GM23248 (cell line): Measurements from ENCODE around the gene COPRS. TPM values are rescaled to one million over a fixed set of nuclear protein-coding genes. Genes with fewer than 3 reads are reported as not detected.
"Not testable (repeated sequence)": the region's sequence is repeated elsewhere in the genome, so short reads cannot be mapped to it uniquely, and the experiment has no call there.

Experiments
- DNase-seq: peaks from one replicate; pipeline ENCODE4 v3.0.0-alpha.2; 2015
- H2AFZ ChIP-seq: fragments of 200-600 bp; sonication (generic); 2 replicates; pipeline ENCODE4 v1.6.1; 2016; ENCODE audit warnings: antibody characterized with exemption
- H3F3A ChIP-seq: fragments of 200-600 bp; sonication (generic); 2 replicates; pipeline ENCODE4 v1.6.1; 2016; ENCODE audit warnings: mild to moderate bottlenecking, antibody characterized with exemption, mixed run types; ENCODE audit not compliant: insufficient read depth
- H3K27ac ChIP-seq: fragments of 200-600 bp; sonication (generic); 2 replicates; pipeline ENCODE4 v1.5.1; 2016; ENCODE audit warnings: mild to moderate bottlenecking
- H3K27me3 ChIP-seq: fragments of 200-600 bp; sonication (generic); replicated peaks from 2 replicates; pipeline ENCODE4 v1.6.1; 2016; ENCODE audit warnings: mild to moderate bottlenecking; ENCODE audit not compliant: insufficient read depth
- H3K36me3 ChIP-seq: fragments of 200-600 bp; sonication (generic); 2 replicates; pipeline ENCODE4 v1.6.1; 2016; ENCODE audit warnings: low read depth, mild to moderate bottlenecking
- H3K4me1 ChIP-seq: fragments of 200-600 bp; sonication (generic); 2 replicates; pipeline ENCODE4 v1.6.1; 2016; ENCODE audit warnings: mild to moderate bottlenecking; ENCODE audit not compliant: insufficient read depth
- H3K4me2 ChIP-seq: fragments of 200-600 bp; sonication (generic); one replicate; pipeline ENCODE4 v1.6.1; 2016; ENCODE audit warnings: mild to moderate bottlenecking; ENCODE audit not compliant: unreplicated experiment
- H3K4me3 ChIP-seq: fragments of 200-600 bp; sonication (generic); 2 replicates; pipeline ENCODE4 v1.5.1; 2016; ENCODE audit warnings: mild to moderate bottlenecking
- H3K79me2 ChIP-seq: fragments of 200-600 bp; sonication (generic); 2 replicates; pipeline ENCODE4 v1.6.1; 2016; ENCODE audit warnings: mild to moderate bottlenecking; ENCODE audit not compliant: insufficient read depth
- H3K9ac ChIP-seq: fragments of 200-600 bp; sonication (generic); 2 replicates; pipeline ENCODE4 v1.6.1; 2016; ENCODE audit warnings: mild to moderate bottlenecking
- H3K9me2 ChIP-seq: fragments of 200-600 bp; sonication (generic); 2 replicates; pipeline ENCODE4 v1.6.1; 2016; ENCODE audit warnings: mixed run types, mild to moderate bottlenecking, moderate library complexity; ENCODE audit not compliant: insufficient read depth
- H3K9me3 ChIP-seq: fragments of 200-600 bp; sonication (generic); one replicate; pipeline ENCODE4 v1.6.1; 2017; ENCODE audit warnings: low read depth
- H4K20me1 ChIP-seq: fragments of 200-600 bp; sonication (generic); 2 replicates; pipeline ENCODE4 v1.6.0; 2016; ENCODE audit not compliant: insufficient read depth
- EZH2 ChIP-seq: fragments of 200-600 bp; sonication (generic); IDR thresholded peaks from 2 replicates; pipeline ENCODE4 v1.6.1; 2018; ENCODE audit warnings: antibody characterized with exemption, mild to moderate bottlenecking; ENCODE audit not compliant: insufficient read depth, poor library complexity, severe bottlenecking
- EZH2phosphoT487 ChIP-seq: fragments of 200-600 bp; sonication (generic); IDR thresholded peaks from 2 replicates; pipeline ENCODE4 v1.6.1; 2018; ENCODE audit warnings: antibody characterized with exemption, moderate library complexity, mild to moderate bottlenecking, low read depth; ENCODE audit not compliant: insufficient read depth
- WGBS, 2 experiments: methylation state at CpG; one replicate each; pipeline ENCODE4 v1.1.6; 2015 to 2017; ENCODE audit warnings: low lambda C conversion rate in 2 of 2, low coverage in 1 of 2; ENCODE audit errors: missing lambda C conversion rate in 2 of 2; 5-methylcytosine and 5-hydroxymethylcytosine counted together
- in situ Hi-C: fragments of 300-500 bp; cut with MboI; formaldehyde crosslinking; loops from 2 replicates; pipeline ENCODE4 v1.15.0; 2020
- polyA plus RNA-seq: library from polyadenylated mRNA; unstranded; fragments of >200 nt; fragmentation: Nextera tagmentation; extraction: Ambion mirVana; gene quantifications from 2 replicates; pipeline ENCODE4 v1.2.1, GENCODE V29; 2016
- total RNA-seq: library from RNA; depleted of rRNA; stranded (reverse); fragments of >200 nt; shearing (Covaris generic); gene quantifications from 2 replicates; pipeline ENCODE4 v1.2.3, GENCODE V29; 2014

Gene COPRS
- total and polyA plus RNA-seq, 2 experiments from 2014 or later: 105 to 113 TPM

DNA sequence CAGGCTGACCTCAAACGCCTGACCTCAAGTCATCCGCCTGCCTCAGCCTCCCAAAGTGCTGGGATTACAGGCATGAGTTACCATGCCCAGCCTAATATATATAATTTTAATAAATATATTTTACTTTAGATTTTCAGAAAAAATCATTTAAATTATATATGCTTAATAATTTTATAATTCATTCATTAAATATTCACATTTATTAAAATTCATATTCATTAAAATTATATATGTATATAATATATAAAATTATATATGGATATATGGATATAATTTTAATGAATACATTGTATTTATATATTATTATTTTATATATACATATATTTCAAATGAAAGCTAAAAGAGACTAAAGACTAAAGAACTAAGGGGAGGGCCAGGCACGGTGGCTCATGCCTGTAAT is 29.4 kb downstream of the COPRS start:
- Histone ChIP-seq H3K4me1 (peaks cover 8% of the 10 kb centered on the region), H4K20me1 (no peaks in the 10 kb centered on the region), H3K9me2 (no peaks in the 10 kb centered on the region), H2AFZ (no peak overlapping the region), H3K9ac (no peak overlapping the region), H3K79me2 (no peaks in the 10 kb centered on the region), H3K4me2 (no peak overlapping the region), H3F3A (no peaks in the 10 kb centered on the region), H3K27ac (no peak overlapping the region), H3K27me3 (no peaks in the 10 kb centered on the region), H3K9me3 (no peaks in the 10 kb centered on the region), H3K36me3 (no peaks in the 10 kb centered on the region), H3K4me3 (no peak overlapping the region)
- TF ChIP-seq EZH2phosphoT487 (no peak), EZH2 (no peak)
- no peak for DNase-seq
- in situ Hi-C loops: no loop called here
- 92 to 93% methylated on average over 3 of the region's 3 CpGs for WGBS, 2 experiments

DNA sequence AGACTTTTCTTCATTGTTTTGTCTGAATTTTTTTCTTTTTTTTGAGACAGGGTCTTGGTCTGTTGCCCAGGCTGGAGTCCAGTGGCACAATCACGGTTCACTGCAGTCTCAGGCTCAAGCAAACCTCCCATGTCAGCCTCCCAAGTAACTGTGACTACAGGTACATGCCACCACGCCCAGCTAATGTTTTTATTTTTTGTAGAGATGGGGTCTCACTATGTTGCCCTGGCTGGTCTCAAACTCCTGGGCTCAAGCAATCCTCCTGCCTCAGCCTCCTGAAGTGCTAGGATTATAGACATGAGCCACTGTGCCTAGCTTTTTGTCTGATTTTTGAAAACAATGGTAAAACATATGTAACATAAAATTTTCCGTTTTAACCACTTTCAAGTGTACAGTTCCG is 30.1 kb downstream of the COPRS start:
- H3K79me2 ChIP-seq, H2AFZ ChIP-seq, H3F3A ChIP-seq, H3K27me3 ChIP-seq, H3K4me2 ChIP-seq, H3K9me2 ChIP-seq, H3K9me3 ChIP-seq, H3K27ac ChIP-seq, in situ Hi-C loops, H3K9ac ChIP-seq, H4K20me1 ChIP-seq, H3K36me3 ChIP-seq, DNase-seq, H3K4me3 ChIP-seq: not testable (repeated sequence)
- peaks cover 12% of the 10 kb centered on the region for H3K4me1 ChIP-seq
- 86 to 91% methylated on average over 4 of the region's 4 CpGs for WGBS, 2 experiments

DNA sequence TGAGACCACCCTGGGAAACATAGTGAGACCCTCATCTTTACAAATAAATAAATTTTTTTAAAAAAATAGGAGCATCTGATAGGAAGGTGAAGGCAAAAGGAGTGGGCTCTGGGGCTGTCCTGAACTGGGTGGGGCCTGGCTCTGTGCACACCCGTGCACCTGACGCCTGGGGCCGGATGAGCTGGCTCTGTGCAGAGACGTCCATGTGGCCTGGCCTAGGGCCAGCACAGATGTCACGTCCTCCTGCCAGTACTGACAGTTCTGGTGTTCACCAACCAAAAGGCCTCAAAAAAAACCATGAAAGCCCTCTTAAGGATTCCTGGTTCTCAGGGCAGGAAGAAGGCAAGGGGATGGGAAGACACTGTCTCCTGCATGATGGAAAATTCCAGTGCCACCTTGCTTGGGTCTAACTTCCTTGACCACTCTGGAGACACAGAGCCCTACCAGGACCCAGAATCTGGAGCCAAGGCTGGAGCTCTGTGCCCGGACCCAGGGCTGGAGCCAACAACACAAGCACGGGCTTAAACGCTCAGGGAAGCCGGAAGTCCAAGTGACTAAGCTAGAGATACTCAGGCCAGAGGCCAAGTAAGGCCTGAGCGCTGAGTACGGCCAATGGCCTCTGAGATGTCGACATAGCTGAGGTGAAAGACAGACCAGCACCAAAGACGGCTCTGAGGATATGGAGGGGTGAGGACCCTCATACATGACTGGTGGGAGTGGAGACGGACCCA is 32.9 kb downstream of the COPRS start:
- in situ Hi-C loops: no loop called here
- Histone ChIP-seq H3K27ac (no peak overlapping the region), H3K9me3 (no peaks in the 10 kb centered on the region), H4K20me1 (no peaks in the 10 kb centered on the region), H3K79me2 (no peaks in the 10 kb centered on the region), H2AFZ (no peak overlapping the region), H3F3A (no peaks in the 10 kb centered on the region), H3K4me1 (peaks cover 12% of the 10 kb centered on the region), H3K27me3 (no peaks in the 10 kb centered on the region), H3K9ac (no peak overlapping the region), H3K4me2 (no peak overlapping the region), H3K9me2 (no peaks in the 10 kb centered on the region), H3K4me3 (no peak overlapping the region), H3K36me3 (no peaks in the 10 kb centered on the region)
- TF ChIP-seq EZH2 (no peak), EZH2phosphoT487 (no peak)
- peak; percentile 26 for DNase-seq
- 74 to 75% methylated on average over 14 of the region's 14 CpGs for WGBS, 2 experiments

DNA sequence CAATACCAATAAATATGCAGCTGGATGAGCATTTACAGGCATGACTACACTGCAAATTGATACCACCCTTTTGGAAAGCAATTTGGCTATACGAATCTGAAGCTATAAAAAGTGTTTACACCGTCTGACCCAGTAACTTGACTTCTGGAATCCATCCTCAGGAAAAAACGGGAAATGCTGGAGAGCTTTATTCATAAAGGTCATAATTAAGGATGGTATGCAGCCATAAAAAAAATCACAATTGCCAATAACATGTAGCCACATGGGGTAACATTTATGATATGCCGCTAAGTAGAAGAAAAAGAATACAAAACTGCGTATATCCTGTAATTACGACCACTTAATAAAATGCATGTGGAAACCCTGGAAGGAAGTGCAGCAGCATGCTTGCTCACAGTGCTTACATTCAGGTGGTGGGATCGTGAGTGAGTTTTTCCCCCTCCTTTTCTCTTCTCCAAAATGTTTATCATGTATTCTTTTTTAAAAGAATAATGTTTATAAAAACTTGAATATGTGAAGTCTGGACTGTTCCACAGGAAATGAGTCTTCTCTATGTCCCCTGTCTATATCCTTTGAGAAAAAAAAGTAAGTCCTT is 34.2 kb downstream of the COPRS start:
- H3K4me3 ChIP-seq: peak overlapping the region; percentile 34
- no peaks in the 10 kb centered on the region for H3K9me2 ChIP-seq
- no peaks in the 10 kb centered on the region for H3K36me3 ChIP-seq
- peak overlapping the region; percentile 21; the same call in 1 of the 2 replicates for H3K9ac ChIP-seq
- DNase-seq: peak; percentile 22
- H3K27ac ChIP-seq: no peak overlapping the region
- TF ChIP-seq EZH2phosphoT487: no peak
- TF ChIP-seq EZH2: no peak
- H2AFZ ChIP-seq: peak overlapping the region; percentile 58
- H3K9me3 ChIP-seq: no peaks in the 10 kb centered on the region
- H4K20me1 ChIP-seq: no peaks in the 10 kb centered on the region
- H3F3A ChIP-seq: no peaks in the 10 kb centered on the region
- in situ Hi-C loops: no loop called here
- no peaks in the 10 kb centered on the region for H3K27me3 ChIP-seq
- H3K79me2 ChIP-seq: no peaks in the 10 kb centered on the region
- 7 to 11% methylated on average over 7 of the region's 7 CpGs for WGBS, 2 experiments
- peak overlapping the region; percentile 49 for H3K4me2 ChIP-seq
- peaks cover 12% of the 10 kb centered on the region for H3K4me1 ChIP-seq
